MM.1S (cell line): ENCODE data around the gene NCOA1.

Source experiments
- EZH2phosphoT487 ChIP-seq: fragments of 300-600 bp; sonication (generic); IDR thresholded peaks from 2 replicates; pipeline ENCODE4 v1.6.1; 2018; ENCODE audit warnings: antibody characterized with exemption, low read length
- TF ChIP-seq, protein P1 (sequence below): fragments of 300-600 bp; sonication (generic); IDR thresholded peaks from 2 replicates; pipeline ENCODE4 v1.5.1; 2016; ENCODE audit warnings: antibody characterized with exemption, low read length, mixed read lengths

DNA sequence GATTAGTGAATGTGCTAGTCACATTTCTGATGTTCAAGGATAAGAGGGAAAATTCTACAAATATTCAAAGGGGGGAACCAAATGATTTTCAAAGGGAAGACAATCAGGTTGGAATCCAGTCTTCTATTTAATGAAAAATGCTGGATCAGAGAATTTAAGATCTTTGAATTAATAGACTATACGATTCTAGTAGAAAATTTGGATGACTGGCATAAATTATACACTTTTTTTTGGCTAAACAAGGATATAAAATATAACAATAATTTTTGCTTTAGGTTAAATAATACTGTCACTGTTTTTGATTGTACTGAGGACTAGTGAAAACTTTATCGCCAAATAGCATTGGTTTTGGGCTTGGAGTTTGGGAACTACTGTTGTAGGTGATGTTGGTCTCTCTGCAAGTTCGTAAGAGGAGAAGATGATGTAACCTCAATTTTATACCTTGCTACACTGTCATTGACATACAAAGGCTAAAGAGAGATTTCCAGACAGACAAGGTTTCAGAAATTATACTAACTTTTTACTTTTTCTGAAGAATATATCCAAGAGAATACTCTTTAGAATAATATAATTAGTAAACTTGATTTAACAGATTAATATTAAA, 51.3 kb downstream of the NCOA1 start:
- TF ChIP-seq, protein P1, sequence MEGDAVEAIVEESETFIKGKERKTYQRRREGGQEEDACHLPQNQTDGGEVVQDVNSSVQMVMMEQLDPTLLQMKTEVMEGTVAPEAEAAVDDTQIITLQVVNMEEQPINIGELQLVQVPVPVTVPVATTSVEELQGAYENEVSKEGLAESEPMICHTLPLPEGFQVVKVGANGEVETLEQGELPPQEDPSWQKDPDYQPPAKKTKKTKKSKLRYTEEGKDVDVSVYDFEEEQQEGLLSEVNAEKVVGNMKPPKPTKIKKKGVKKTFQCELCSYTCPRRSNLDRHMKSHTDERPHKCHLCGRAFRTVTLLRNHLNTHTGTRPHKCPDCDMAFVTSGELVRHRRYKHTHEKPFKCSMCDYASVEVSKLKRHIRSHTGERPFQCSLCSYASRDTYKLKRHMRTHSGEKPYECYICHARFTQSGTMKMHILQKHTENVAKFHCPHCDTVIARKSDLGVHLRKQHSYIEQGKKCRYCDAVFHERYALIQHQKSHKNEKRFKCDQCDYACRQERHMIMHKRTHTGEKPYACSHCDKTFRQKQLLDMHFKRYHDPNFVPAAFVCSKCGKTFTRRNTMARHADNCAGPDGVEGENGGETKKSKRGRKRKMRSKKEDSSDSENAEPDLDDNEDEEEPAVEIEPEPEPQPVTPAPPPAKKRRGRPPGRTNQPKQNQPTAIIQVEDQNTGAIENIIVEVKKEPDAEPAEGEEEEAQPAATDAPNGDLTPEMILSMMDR, result no peak
- TF ChIP-seq EZH2phosphoT487, result no peak
